Immature natural killer cell (primary cell): ENCODE data around the gene OR9A4. TPM values are rescaled to one million over a fixed set of nuclear protein-coding genes. Genes with fewer than 3 reads are reported as not detected.

Source experiments
- DNase-seq, 3 donors: peaks; one replicate each; pipeline ENCODE4 v3.0.0; 2022; ENCODE audit warnings: mixed read lengths in 1 of 3
- H3K27ac Mint-ChIP-seq, 6 donors: one replicate each; pipeline ENCODE4 v1.8.0; 2020; ENCODE audit warnings: mixed read lengths in 6 of 6, mild to moderate bottlenecking in 5 of 6, inconsistent platforms in 4 of 6, moderate library complexity in 3 of 6
- H3K27me3 Mint-ChIP-seq, 3 donors: one replicate each; pipeline ENCODE4 v1.8.0; 2020 to 2021; ENCODE audit warnings: low read depth in 3 of 3, mild to moderate bottlenecking in 3 of 3, mixed read lengths in 3 of 3, moderate library complexity in 3 of 3, inconsistent platforms in 1 of 3
- H3K36me3 Mint-ChIP-seq, 3 donors: one replicate each; pipeline ENCODE4 v1.8.0; 2020; ENCODE audit warnings: mixed read lengths in 3 of 3, inconsistent platforms in 2 of 3, mild to moderate bottlenecking in 2 of 3
- H3K4me1 Mint-ChIP-seq, 2 donors: one replicate each; pipeline ENCODE4 v1.8.0; 2020; ENCODE audit warnings: inconsistent platforms in 2 of 2, mild to moderate bottlenecking in 2 of 2, mixed read lengths in 2 of 2, moderate library complexity in 1 of 2
- H3K4me3 Mint-ChIP-seq, 5 donors: one replicate each; pipeline ENCODE4 v1.8.0; 2020; ENCODE audit warnings: mild to moderate bottlenecking in 5 of 5, mixed read lengths in 5 of 5, inconsistent platforms in 3 of 5, moderate library complexity in 3 of 5
- H3K9me3 Mint-ChIP-seq, 6 donors: one replicate each; pipeline ENCODE4 v1.8.0; 2020; ENCODE audit warnings: mild to moderate bottlenecking in 6 of 6, mixed read lengths in 6 of 6, inconsistent platforms in 4 of 6, moderate library complexity in 3 of 6
- polyA plus RNA-seq, 3 donors: library from polyadenylated mRNA; unstranded; fragments of 300-500 nt; fragmentation: Illumina TruSeq; gene quantifications; one replicate each; pipeline ENCODE4 v1.2.3, GENCODE V29; 2021

OR9A4 gene
- polyA plus RNA-seq, 3 donors from 2014 or later: not detected

DNA sequence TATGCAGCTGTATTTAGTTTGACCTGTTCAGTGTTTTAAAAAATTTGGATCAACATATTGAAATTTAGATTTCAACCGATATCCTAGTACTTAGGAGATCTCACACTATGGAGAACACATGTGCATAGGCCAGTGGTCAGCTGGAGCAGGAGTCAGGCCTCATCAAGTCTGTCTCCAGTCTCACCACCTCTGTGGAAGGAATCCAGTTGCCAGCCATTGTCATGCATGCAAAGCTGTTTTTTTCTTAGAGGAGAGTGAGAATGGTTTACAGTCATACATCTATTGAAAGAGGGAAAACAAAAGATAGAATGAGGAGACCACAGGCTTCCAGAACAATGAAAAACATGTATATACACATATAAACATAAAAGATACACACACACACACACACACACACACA lies 38.1 kb downstream of the OR9A4 start:
- Mint-ChIP-seq H3K27ac (no peak overlapping the region), H3K4me3 (no peak overlapping the region), H3K27me3 (peaks cover 0 to 11% (median 0%) of the 10 kb centered on the region in 3 donors)

DNA sequence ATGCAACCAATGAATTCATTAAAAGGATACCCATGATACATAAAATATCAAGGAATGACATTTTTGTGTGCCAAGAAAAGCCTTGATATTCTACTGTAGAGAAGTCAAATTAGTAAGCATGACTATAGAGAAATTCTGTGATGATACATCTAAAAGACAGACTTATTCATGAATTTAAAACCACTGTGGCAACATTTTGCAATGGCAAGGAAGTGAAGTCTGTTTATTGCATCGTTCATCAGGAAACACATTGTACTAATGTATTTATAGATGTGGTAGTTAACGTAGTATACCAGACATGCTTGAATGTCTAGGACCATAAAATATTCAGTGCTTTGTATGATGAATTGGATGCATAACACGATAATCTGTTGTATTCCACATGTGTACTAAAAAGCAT lies 39.9 kb downstream of the OR9A4 start:
- Mint-ChIP-seq H3K27me3 (peaks cover 0 to 12% (median under 1%) of the 10 kb centered on the region in 3 donors), H3K36me3 (no peaks in the 10 kb centered on the region), H3K9me3 (peaks cover 0 to 3% (median 0%) of the 10 kb centered on the region in 6 donors), H3K27ac (no peak overlapping the region), H3K4me1 (no peaks in the 10 kb centered on the region), H3K4me3 (no peak overlapping the region)
- DNase-seq: no peak

More for the DNA sequence above, 38.1 kb downstream of the OR9A4 start:
- no peaks in the 10 kb centered on the region for H3K4me1 Mint-ChIP-seq
- H3K36me3 Mint-ChIP-seq: no peaks in the 10 kb centered on the region
- H3K9me3 Mint-ChIP-seq: peaks cover 0 to 3% (median 0%) of the 10 kb centered on the region in 6 donors
- no peak for DNase-seq

DNA sequence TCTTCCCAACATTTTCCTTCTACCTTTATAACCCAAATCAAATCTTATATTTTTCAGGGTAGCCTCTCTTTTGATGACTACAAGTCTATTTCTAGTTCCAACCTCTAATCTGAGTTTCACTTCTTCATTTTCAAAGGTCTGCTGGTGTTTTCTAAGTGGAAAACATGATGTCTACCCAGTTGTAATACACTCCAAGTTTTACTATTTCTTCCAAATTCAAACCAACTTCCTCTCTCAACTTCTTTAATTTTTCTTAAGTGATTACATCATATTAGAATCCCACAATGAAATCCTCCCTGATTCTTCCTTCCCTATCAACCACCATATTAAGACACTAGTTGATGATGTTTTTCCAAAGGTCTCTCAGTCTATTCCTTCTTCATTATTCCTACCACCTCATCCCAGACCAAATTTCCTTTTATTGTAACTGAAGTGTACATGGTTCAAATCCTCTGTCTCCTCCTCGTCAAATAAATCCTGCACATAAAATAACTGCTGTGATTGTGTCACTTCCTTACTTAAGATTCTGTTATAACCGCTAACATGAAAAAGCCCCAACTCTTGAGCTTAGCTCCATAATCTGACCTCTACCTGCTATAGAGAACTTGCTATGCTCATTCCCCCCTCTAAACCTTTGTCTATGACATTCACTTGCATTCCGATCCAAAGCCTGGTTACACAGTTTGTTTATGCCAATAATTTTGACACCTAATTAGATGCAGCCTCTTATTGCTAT lies 44.7 kb downstream of the OR9A4 start:
- no peak overlapping the region for H3K4me3 Mint-ChIP-seq
- H3K36me3 Mint-ChIP-seq: no peaks in the 10 kb centered on the region
- no peaks in the 10 kb centered on the region for H3K9me3 Mint-ChIP-seq
- peaks cover 0 to 9% (median 4%) of the 10 kb centered on the region in 3 donors for H3K27me3 Mint-ChIP-seq
- H3K27ac Mint-ChIP-seq: no peak overlapping the region
- no peaks in the 10 kb centered on the region for H3K4me1 Mint-ChIP-seq
- DNase-seq: no peak

Other genes starting within 250 kb of the OR9A4 start
- gene DENND11, start 214.2 kb upstream of the OR9A4 start, polyA plus RNA-seq: 10 to 100 TPM in 1 of 3 donors, 1 to 10 TPM in 2; 2.2 to 13.0 (median 9.6) TPM
- gene WEE2, start 208.0 kb upstream of the OR9A4 start, polyA plus RNA-seq: not detected
- 100 to 1,000 TPM; 268 to 349 (median 271) TPM for gene SSBP1, start 178.0 kb upstream of the OR9A4 start, polyA plus RNA-seq
- gene TAS2R3, start 152.3 kb upstream of the OR9A4 start, polyA plus RNA-seq: not detected
- not detected for gene TAS2R4, start 139.7 kb upstream of the OR9A4 start, polyA plus RNA-seq
- gene TAS2R5, start 126.2 kb upstream of the OR9A4 start, polyA plus RNA-seq: not detected
- gene PRSS37, start 74.9 kb upstream of the OR9A4 start, polyA plus RNA-seq: not detected
- not detected for gene CLEC5A, start 30.6 kb downstream of the OR9A4 start, polyA plus RNA-seq
- gene TAS2R38, start 57.4 kb downstream of the OR9A4 start, polyA plus RNA-seq: not detected
- gene MGAM, start 79.5 kb downstream of the OR9A4 start, polyA plus RNA-seq: 1 to 10 TPM; 2.4 to 6.7 (median 5.6) TPM
- gene MGAM2, start 195.3 kb downstream of the OR9A4 start, polyA plus RNA-seq: under 1 TPM in 1 of 3 donors, not detected in 2; 0.10 TPM